ENCODE data around the gene CPE. TPM values are rescaled to one million over a fixed set of nuclear protein-coding genes. Genes with fewer than 3 reads are reported as not detected.
A peak's percentile ranks its signal among the peaks of the same experiment; 100 is the strongest.

The CPE gene
- total RNA-seq, 1 donor from 2014 or later = 103 TPM

- intact Hi-C loops (cut with DNase I) = no loop called here
- H3K36me3 ChIP-seq = no peaks in the 10 kb centered on the region
- no peak for DNase-seq (ENCODE audit: extremely low spot score in 2 of 2)
- peaks cover 17% of the 10 kb centered on the region for H3K4me1 ChIP-seq
- no peak overlapping the region for H3K27ac ChIP-seq
- H3K27me3 ChIP-seq = no peaks in the 10 kb centered on the region
- TF ChIP-seq POLR2AphosphoS5 (IDR thresholded peaks at IDR 0.05; ENCODE audit: insufficient read depth in 1 of 2, low read depth in 1 of 2) = no peak
- TF ChIP-seq, protein P1, sequence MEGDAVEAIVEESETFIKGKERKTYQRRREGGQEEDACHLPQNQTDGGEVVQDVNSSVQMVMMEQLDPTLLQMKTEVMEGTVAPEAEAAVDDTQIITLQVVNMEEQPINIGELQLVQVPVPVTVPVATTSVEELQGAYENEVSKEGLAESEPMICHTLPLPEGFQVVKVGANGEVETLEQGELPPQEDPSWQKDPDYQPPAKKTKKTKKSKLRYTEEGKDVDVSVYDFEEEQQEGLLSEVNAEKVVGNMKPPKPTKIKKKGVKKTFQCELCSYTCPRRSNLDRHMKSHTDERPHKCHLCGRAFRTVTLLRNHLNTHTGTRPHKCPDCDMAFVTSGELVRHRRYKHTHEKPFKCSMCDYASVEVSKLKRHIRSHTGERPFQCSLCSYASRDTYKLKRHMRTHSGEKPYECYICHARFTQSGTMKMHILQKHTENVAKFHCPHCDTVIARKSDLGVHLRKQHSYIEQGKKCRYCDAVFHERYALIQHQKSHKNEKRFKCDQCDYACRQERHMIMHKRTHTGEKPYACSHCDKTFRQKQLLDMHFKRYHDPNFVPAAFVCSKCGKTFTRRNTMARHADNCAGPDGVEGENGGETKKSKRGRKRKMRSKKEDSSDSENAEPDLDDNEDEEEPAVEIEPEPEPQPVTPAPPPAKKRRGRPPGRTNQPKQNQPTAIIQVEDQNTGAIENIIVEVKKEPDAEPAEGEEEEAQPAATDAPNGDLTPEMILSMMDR (IDR thresholded peaks at IDR 0.05) = no peak
- no peak for TF ChIP-seq POLR2A (IDR thresholded peaks at IDR 0.05)
- H3K4me3 ChIP-seq = no peak overlapping the region
- H3K9me3 ChIP-seq = no peaks in the 10 kb centered on the region
Observed at GRCh38 chr4:165502916-165503907, 124.4 kb downstream of the CPE start.

DNA sequence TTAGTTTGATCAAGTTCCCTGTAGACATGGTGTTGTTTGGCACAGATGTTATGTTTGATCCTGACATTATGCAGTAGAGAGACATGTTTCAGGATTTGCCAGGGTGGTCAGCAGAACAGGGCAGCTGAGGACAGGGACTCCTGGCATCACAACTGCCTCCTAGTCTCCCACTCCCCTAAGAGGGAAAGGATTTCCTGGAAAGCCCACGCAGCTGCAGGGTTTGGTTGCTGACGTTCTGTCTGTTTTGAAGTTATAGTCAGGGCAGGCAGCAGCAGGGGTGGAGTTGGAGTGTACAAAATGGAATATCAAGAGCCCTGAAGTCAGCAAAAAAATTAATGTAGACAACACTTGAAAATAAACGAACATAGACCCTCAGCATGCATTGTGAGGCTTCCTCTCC is 125.4 kb downstream of the CPE start:
- H3K9me3 ChIP-seq = no peaks in the 10 kb centered on the region
- no peak for TF ChIP-seq POLR2A (IDR thresholded peaks at IDR 0.05)
- TF ChIP-seq, protein P1 (IDR thresholded peaks at IDR 0.05) = no peak
- TF ChIP-seq POLR2AphosphoS5 (IDR thresholded peaks at IDR 0.05; ENCODE audit: insufficient read depth in 1 of 2, low read depth in 1 of 2) = no peak
- no peak for DNase-seq (ENCODE audit: extremely low spot score in 2 of 2)
- no peak overlapping the region for H3K27ac ChIP-seq
- no peaks in the 10 kb centered on the region for H3K27me3 ChIP-seq
- intact Hi-C loops (cut with DNase I) = no loop called here
- H3K36me3 ChIP-seq = no peaks in the 10 kb centered on the region
- H3K4me3 ChIP-seq = no peak overlapping the region
- peaks cover 17% of the 10 kb centered on the region for H3K4me1 ChIP-seq

GRCh38 chr4:165505958-165506837 is 127.4 kb downstream of the CPE start:
- intact Hi-C loops (cut with DNase I) = no loop called here
- Histone ChIP-seq H3K27me3 (no peaks in the 10 kb centered on the region), H3K36me3 (no peaks in the 10 kb centered on the region), H3K4me3 (no peak overlapping the region), H3K9me3 (no peaks in the 10 kb centered on the region), H3K27ac (no peak overlapping the region), H3K4me1 (peaks cover 17% of the 10 kb centered on the region)
- TF ChIP-seq, protein P1 (IDR thresholded peaks at IDR 0.05) = no peak
- no peak for TF ChIP-seq POLR2AphosphoS5 (IDR thresholded peaks at IDR 0.05; ENCODE audit: insufficient read depth in 1 of 2, low read depth in 1 of 2)
- no peak for TF ChIP-seq POLR2A (IDR thresholded peaks at IDR 0.05)
- peak in 1 of 2 donors; percentile 6 for DNase-seq (ENCODE audit: extremely low spot score in 2 of 2)

GRCh38 chr4:165506849-165507248 is 128.0 kb downstream of the CPE start:
- Histone ChIP-seq H3K4me1 (peaks cover 17% of the 10 kb centered on the region), H3K4me3 (no peak overlapping the region), H3K9me3 (no peaks in the 10 kb centered on the region), H3K36me3 (no peaks in the 10 kb centered on the region), H3K27me3 (no peaks in the 10 kb centered on the region), H3K27ac (no peak overlapping the region)
- DNase-seq (ENCODE audit: extremely low spot score in 2 of 2) = peak in 1 of 2 donors; percentile 77
- TF ChIP-seq, protein P1 (IDR thresholded peaks at IDR 0.05) = no peak
- TF ChIP-seq POLR2A (IDR thresholded peaks at IDR 0.05) (no peak), POLR2AphosphoS5 (IDR thresholded peaks at IDR 0.05; ENCODE audit: insufficient read depth in 1 of 2, low read depth in 1 of 2) (no peak)
- intact Hi-C loops (cut with DNase I) = no loop called here

Measured in vagina (tissue), 2 donors.